BE2C (cell line): Measurements from ENCODE around the gene RBM20.
A peak's percentile ranks its signal among the peaks of the same experiment; 100 is the strongest.

Source experiments
- DNase-seq: peaks from one replicate; pipeline ENCODE4 v3.0.0-alpha.2; 2020
- H3K27me3 ChIP-seq: fragments of 250-450 bp; sonication (Bioruptor Pico); 2 replicates; pipeline ENCODE4 v1.5.1; 2020; ENCODE audit warnings: mild to moderate bottlenecking
- H3K36me3 ChIP-seq: fragments of 250-450 bp; sonication (Bioruptor Pico); 2 replicates; pipeline ENCODE4 v1.5.1; 2020; ENCODE audit warnings: mild to moderate bottlenecking
- H3K4me1 ChIP-seq: fragments of 250-450 bp; sonication (Bioruptor Pico); 2 replicates; pipeline ENCODE4 v1.5.1; 2020
- H3K4me3 ChIP-seq: 2 replicates; pipeline ENCODE4 v1.5.1; 2011; ENCODE audit warnings: low read depth, low read length
- H3K9me3 ChIP-seq: fragments of 250-450 bp; sonication (Bioruptor Pico); 2 replicates; pipeline ENCODE4 v1.5.1; 2020
- CTCF ChIP-seq: IDR thresholded peaks from 2 replicates; pipeline ENCODE4 v1.5.1; 2012; ENCODE audit warnings: mild to moderate bottlenecking, low read depth, low read length

Gene RBM20

GRCh38 chr10:110852255-110852896, 208.2 kb downstream of the RBM20 start:
- no peak for DNase-seq
- H3K27me3 ChIP-seq = no peaks in the 10 kb centered on the region
- TF ChIP-seq CTCF = no peak
- peaks cover 3% of the 10 kb centered on the region; the same call in 1 of the 2 replicates for H3K4me1 ChIP-seq
- H3K36me3 ChIP-seq = no peaks in the 10 kb centered on the region
- H3K9me3 ChIP-seq = no peaks in the 10 kb centered on the region
- no peak overlapping the region for H3K4me3 ChIP-seq

- TF ChIP-seq CTCF = no peak
- Histone ChIP-seq H3K4me3 (no peak overlapping the region), H3K36me3 (no peaks in the 10 kb centered on the region), H3K9me3 (no peaks in the 10 kb centered on the region), H3K4me1 (peaks cover 8% of the 10 kb centered on the region), H3K27me3 (no peaks in the 10 kb centered on the region)
- no peak for DNase-seq
Observed at GRCh38 chr10:110852947-110853346, 208.8 kb downstream of the RBM20 start.

GRCh38 chr10:110853921-110854605, 209.9 kb downstream of the RBM20 start:
- Histone ChIP-seq H3K4me1 (peaks cover 14% of the 10 kb centered on the region), H3K27me3 (no peaks in the 10 kb centered on the region), H3K36me3 (no peaks in the 10 kb centered on the region), H3K4me3 (no peak overlapping the region), H3K9me3 (no peaks in the 10 kb centered on the region)
- no peak for DNase-seq
- TF ChIP-seq CTCF = no peak

GRCh38 chr10:110857265-110858171, 213.4 kb downstream of the RBM20 start:
- H3K9me3 ChIP-seq = no peaks in the 10 kb centered on the region
- TF ChIP-seq CTCF = no peak
- no peaks in the 10 kb centered on the region for H3K36me3 ChIP-seq
- no peak overlapping the region for H3K4me3 ChIP-seq
- peaks cover 20% of the 10 kb centered on the region for H3K4me1 ChIP-seq
- H3K27me3 ChIP-seq = no peaks in the 10 kb centered on the region
- peak; percentile 78 for DNase-seq

- TF ChIP-seq CTCF = no peak
- Histone ChIP-seq H3K4me3 (no peak overlapping the region), H3K9me3 (no peaks in the 10 kb centered on the region), H3K36me3 (no peaks in the 10 kb centered on the region), H3K4me1 (peaks cover 20% of the 10 kb centered on the region), H3K27me3 (no peaks in the 10 kb centered on the region)
- DNase-seq = no peak
Observed at GRCh38 chr10:110858297-110858934, 214.3 kb downstream of the RBM20 start.
